ENCODE data around the gene NFE2L2.
"Not testable (repeated sequence)": the region's sequence is repeated elsewhere in the genome, so short reads cannot be mapped to it uniquely, and the experiment has no call there.

NFE2L2 gene

DNA sequence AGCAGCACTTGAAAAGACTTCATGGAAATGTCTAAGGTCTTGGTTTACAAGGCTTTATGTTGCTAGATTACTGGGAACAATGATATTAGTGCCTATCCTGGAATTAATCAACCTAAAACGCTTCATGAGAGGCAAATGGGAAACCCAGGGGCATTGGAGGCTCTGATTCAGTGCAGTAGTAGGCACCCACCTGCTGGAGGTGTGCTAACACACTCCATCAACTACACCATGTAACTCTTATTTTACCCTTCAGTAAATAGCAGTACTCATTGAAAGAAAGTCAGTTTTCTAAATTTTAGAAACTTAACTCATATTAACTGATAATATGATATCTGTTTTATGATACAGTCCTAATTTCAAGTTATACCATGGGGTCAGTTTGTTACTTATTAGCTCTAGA lies 69.3 kb downstream of the NFE2L2 start:
- no peak for DNase-seq (ENCODE audit: low read depth)

DNA sequence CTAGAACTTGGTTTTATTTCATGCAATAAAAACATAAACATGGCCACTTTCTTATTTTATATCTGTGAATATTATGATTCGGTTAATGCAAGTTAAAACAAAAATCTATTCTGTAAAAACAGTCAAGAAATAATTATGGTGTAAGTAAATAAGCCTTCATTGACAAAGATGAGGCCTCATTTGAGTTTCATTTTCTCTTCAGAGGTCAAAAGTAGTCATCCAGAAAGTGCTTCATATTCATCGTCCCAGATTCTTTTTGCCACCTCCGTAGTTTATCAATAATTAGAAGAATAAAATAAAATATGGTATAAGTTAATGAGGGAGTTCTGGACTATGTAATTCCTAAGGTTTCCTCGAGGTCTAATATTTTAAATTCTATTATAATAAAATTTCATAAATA lies 71.3 kb downstream of the NFE2L2 start:
- DNase-seq (ENCODE audit: low read depth) = no peak

DNA sequence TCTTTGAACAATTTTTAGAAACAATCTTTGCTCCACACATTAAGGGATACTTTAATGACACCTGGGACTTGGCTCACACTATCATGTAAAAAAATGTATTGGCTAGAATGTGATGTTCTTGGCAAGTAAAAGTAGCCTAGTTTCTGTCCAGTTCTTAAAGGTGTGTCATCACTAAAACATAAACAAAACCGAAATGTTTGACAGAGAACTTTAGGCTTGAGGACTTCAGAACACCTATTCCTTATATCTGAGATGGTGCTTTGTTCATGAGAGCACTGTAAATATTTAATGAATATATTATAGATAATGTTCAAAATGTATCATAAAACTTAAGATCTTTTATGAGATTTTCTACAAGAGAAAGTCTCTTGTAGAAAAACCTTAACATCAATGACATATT lies 71.7 kb downstream of the NFE2L2 start:
- DNase-seq (ENCODE audit: low read depth) = no peak

DNA sequence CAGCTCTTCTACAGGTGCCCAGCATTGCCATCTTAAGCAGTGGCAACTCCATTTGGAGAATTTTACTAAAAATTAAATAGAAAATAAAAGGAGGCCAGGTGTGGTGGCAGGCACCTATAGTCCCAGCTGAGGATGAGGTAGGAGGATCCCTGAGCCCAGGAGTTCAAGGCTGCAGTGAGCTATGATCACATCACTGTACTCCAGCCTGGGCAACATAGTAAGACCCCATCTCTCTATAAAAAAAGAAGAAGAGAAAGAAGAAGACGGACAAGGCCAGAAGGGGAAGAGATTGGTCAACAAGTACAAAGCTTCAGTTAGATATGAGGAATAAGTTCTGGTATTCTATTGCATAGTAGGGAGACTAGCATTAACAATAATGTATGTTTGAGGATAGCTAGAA lies 73.6 kb downstream of the NFE2L2 start:
- no peak for DNase-seq (ENCODE audit: low read depth)

DNA sequence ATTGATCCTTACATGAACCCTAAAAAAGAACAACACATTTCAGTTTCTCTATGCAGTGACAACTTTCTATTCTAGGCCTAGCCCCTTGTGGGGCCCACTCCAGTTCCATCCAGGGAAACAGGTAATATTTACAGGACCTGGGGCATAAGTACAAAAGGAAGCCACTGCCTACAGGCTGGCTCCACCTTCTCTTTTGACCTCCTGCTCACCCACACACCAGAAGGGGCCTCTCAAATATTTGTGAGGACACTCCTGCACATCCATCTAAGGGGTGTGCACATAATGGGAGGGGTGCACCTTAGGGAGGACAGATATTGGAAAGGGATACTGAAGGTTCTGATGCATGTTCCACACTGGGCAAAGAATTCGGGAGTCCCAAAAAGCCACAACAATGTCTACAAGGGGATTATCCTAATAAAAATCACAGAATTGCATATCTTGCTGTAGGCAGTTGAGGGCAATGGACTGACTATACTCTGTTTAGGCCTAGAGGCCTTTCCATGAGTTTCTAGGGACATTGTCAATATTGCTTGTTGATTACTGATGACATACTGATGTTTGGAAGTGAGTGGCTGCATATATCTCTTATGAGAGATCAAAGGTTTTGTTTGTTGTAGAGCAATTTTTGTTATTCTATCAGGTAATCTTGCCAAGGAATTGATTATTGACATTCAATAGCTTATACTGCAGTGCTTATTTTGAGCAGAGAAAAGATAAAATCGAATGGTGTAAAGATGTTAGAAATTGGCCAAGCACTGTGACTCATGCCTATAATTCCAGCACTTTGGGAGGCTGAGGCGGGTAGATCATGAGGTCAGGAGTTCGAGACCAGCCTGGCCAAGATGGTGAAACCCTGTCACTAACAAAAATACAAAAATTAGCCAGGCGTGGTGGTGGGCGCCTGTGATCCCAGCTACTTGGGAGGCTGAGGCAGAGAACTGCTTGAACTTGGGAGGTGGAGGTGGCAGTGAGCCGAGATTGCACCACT lies 75.8 kb downstream of the NFE2L2 start:
- DNase-seq (ENCODE audit: low read depth) = no peak

DNA sequence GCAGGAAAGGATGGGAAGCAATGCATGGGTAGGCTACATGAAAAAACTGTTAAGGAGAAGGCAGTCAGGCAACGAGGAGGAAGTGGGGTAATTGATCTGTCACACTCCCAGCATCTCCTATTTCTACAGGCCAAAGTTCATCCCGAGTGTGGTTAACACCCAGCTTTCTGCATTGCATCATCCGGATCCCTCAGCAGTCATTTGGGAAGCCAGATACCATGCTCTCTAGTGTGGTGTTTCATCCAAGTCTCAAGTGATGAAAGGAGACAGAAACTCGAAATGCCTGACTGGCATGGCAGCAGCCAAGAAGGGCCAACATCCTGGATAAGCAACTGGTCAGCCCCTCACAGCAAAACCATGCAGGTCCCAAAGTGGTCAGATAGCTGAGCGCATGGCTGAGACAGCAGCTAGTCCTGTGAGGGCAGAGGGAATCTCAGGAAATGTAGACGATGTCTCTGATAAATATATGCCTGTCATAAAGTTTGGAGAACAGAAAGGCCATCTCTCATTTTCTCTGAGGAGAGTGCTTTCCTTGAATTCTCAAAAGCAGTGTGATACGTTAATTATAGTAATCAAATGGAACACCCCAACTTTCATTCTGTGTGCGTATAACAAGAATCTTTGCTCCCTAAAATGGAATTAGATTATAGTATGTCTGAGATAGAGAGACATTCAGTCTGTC lies 76.8 kb downstream of the NFE2L2 start:
- peak; percentile 44 for DNase-seq (ENCODE audit: low read depth)

DNA sequence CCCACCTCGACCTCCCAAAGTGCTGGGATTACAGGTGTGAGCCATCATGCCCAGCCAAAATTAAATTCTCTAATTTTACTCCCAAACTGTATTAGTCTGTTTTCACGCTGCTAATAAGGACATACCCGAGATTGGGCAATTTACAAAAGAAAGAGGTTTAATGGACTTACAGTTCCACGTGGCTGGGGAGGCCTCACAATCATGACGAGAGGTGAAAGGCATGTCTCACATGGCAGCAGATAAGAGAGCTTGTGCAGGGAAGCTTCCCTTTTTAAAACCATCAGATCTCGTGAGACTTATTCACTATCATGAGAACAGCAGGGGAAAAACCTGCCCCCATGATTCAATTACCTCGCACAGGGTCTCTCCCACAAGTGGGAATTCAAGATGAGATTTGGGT lies 78.5 kb downstream of the NFE2L2 start:
- DNase-seq (ENCODE audit: low read depth) = not testable (repeated sequence)

DNA sequence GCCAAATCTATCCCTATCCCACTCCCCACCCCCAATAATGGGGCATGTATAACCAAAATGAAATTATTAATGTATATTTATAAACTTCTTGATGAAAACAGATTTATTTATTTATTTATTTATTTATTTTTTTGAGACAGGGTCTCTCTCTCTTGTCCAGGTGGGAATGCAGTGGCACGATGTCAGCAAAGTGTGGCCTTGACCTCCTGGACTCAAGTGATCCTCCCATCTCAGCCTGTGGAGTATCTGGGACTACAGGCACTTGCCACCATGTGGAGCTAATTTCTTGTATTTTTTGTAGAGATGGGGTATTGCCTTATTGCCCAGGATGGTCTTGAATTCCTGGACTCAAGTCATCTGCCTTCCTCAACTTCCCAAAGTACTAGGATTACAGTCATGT lies 79.9 kb downstream of the NFE2L2 start:
- no peak for DNase-seq (ENCODE audit: low read depth)

DNA sequence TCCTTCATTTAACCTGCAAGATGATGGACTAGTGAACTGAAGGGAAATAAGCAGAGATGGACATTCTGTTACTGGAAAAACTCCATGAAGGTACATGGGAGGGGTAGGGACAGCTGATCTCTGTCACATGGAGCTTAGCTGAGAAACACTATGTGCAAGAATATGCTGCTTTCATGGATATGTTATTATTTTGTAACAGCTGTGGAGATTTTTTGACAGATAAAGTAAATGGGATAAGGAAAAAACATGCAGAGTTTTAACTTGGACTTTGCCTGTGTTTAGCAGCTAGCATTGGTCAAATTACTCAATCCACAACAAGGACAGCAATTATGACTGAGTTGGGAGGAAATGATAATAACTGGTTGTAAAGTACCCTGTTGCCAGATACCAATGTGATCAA lies 80.7 kb downstream of the NFE2L2 start:
- DNase-seq (ENCODE audit: low read depth) = no peak
